Ectodermal cell (in vitro differentiated cells): ENCODE data around the gene SNX30.

Experiments used
- H3K27ac ChIP-seq: 2 replicates; pipeline ENCODE4 v1.7.0; 2013; ENCODE audit warnings: mild to moderate bottlenecking, low read depth, low read length; ENCODE audit not compliant: insufficient read depth, poor library complexity, severe bottlenecking
- H3K27me3 ChIP-seq: 2 replicates; pipeline ENCODE4 v1.7.0; 2013; ENCODE audit warnings: mild to moderate bottlenecking, low read length; ENCODE audit not compliant: insufficient read depth, control insufficient read depth, poor library complexity, severe bottlenecking
- H3K36me3 ChIP-seq: one replicate; pipeline ENCODE4 v1.7.0; 2013; ENCODE audit warnings: low read length; ENCODE audit not compliant: control insufficient read depth, insufficient read depth
- H3K4me1 ChIP-seq: one replicate; pipeline ENCODE4 v1.7.0; 2013; ENCODE audit warnings: low read length; ENCODE audit not compliant: control insufficient read depth, insufficient read depth
- H3K4me3 ChIP-seq: 2 replicates; pipeline ENCODE4 v1.7.0; 2013; ENCODE audit warnings: low read depth, low read length, control low read depth; ENCODE audit not compliant: insufficient read depth
- H3K9me3 ChIP-seq: 2 replicates; pipeline ENCODE4 v1.7.0; 2013; ENCODE audit warnings: mild to moderate bottlenecking, low read length, moderate library complexity; ENCODE audit not compliant: control insufficient read depth
- WGBS, 2 experiments: methylation state at CpG; one replicate each; pipeline ENCODE4 v1.1.7; 2013; ENCODE audit warnings: missing lambda C conversion rate in 2 of 2; 5-methylcytosine and 5-hydroxymethylcytosine counted together

Gene SNX30

DNA sequence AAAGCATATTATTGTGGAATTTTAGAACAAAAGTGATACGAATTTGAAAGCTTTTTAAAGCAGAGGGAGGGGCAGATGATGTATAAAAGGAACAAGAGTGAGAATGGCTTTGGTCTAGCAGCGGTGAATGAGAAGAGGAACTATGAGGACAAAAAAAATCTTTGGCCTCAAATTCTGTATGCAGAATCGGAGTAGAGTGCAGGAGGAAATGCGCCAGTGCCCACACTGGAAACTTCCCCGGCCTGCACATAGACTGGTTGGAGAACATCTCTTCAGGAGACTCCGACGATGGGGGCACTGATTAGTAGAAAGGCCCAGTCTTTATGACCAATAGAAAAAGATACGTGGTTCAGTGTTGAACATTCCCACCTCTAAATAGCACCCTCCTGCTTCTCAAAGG, 88.8 kb downstream of the SNX30 start:
- peaks cover 9% of the 10 kb centered on the region for H3K36me3 ChIP-seq
- H3K27me3 ChIP-seq = no peaks in the 10 kb centered on the region
- 87 to 92% methylated on average over 8 of the region's 8 CpGs for WGBS, 2 experiments
- H3K27ac ChIP-seq = no peak overlapping the region
- no peaks in the 10 kb centered on the region for H3K4me1 ChIP-seq
- H3K9me3 ChIP-seq = no peaks in the 10 kb centered on the region
- H3K4me3 ChIP-seq = no peak overlapping the region

DNA sequence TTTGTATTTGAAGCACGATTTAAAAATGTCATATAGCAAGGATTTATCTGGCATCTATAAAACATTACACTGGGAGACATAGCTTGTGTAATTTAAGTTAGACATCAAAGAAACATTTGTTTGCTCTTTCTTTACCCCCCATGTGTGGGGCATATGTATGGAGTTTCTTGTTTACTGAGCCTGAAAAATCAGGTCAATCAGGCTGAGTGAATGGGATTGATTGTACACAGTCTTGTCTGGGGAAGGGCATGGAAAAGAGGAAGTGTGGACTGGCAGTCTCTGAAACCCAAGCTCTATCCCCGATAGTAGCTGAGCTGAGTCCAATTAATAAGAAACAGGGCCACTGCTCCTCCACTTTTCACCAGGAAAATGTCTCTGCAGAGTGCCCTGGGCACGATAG, 90.7 kb downstream of the SNX30 start:
- Histone ChIP-seq H3K4me1 (peaks cover 4% of the 10 kb centered on the region), H3K27me3 (no peaks in the 10 kb centered on the region), H3K36me3 (peaks cover 9% of the 10 kb centered on the region), H3K27ac (no peak overlapping the region), H3K9me3 (no peaks in the 10 kb centered on the region), H3K4me3 (no peak overlapping the region)
- WGBS, 2 experiments = 95% methylated on average over 2 to 3 of the region's 3 CpGs

DNA sequence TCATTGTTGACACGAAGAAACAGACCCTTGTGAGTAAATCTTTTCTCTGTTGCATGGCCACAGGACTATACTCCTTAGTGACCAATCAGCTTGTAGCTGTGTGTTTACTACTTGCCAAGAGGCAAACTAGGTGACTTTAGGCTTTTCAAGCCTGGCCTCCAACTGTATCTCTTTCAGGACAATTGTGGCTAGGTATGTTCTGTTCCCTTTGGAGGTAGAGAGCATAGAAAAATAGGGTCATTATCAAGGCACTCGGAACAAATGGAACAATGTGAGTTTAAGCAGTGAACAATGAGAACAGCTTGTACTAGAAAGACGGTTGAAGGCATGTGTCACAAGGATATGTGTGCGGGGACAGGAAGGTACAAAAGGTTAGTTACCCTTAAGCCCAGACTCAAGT, 92.0 kb downstream of the SNX30 start:
- Histone ChIP-seq H3K36me3 (peaks cover 6% of the 10 kb centered on the region), H3K4me1 (peaks cover 8% of the 10 kb centered on the region), H3K9me3 (no peaks in the 10 kb centered on the region), H3K4me3 (no peak overlapping the region), H3K27me3 (no peaks in the 10 kb centered on the region), H3K27ac (no peak overlapping the region)
- 82 to 85% methylated on average over 4 of the region's 4 CpGs for WGBS, 2 experiments

DNA sequence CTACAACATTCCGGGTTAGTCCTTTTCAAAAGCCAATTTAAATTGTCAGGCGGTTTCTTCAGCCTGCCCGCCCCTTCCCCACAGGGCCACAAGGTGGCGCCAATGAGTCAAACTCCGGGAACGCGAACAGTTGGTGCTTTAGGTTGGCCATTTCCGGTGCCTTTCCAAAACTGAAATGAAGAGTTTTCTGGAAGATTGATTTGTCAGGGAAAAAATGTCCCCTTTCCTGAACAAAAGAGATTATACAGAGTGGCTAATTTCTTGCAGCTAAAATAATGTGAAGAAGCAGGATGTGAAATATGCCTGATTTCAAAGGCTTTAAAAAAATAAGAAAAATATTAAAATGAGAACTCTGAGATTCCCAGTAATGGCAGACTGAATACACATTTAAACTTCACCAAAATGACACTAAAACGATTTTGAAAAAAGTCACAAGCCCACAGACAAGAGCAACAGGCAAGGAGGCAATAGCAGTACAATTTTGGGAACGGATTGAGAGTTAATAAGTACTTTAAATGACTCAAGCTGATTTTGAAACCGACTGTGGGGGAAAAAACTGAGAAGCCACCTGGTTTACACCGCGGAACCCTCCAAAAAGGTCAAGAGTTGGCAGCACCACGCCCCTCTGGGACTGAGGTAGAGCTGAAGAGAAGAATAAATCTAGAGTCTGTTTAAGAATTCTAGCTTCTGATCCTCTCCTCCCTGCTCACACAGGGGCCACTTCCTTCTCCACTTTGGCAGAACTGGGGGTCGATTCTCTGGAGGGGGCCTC, 94.4 kb downstream of the SNX30 start:
- Histone ChIP-seq H3K27me3 (no peaks in the 10 kb centered on the region), H3K36me3 (no peaks in the 10 kb centered on the region), H3K4me1 (peaks cover 19% of the 10 kb centered on the region), H3K27ac (no peak overlapping the region), H3K9me3 (no peaks in the 10 kb centered on the region), H3K4me3 (no peak overlapping the region)
- 43 to 45% methylated on average over 15 of the region's 15 CpGs for WGBS, 2 experiments

DNA sequence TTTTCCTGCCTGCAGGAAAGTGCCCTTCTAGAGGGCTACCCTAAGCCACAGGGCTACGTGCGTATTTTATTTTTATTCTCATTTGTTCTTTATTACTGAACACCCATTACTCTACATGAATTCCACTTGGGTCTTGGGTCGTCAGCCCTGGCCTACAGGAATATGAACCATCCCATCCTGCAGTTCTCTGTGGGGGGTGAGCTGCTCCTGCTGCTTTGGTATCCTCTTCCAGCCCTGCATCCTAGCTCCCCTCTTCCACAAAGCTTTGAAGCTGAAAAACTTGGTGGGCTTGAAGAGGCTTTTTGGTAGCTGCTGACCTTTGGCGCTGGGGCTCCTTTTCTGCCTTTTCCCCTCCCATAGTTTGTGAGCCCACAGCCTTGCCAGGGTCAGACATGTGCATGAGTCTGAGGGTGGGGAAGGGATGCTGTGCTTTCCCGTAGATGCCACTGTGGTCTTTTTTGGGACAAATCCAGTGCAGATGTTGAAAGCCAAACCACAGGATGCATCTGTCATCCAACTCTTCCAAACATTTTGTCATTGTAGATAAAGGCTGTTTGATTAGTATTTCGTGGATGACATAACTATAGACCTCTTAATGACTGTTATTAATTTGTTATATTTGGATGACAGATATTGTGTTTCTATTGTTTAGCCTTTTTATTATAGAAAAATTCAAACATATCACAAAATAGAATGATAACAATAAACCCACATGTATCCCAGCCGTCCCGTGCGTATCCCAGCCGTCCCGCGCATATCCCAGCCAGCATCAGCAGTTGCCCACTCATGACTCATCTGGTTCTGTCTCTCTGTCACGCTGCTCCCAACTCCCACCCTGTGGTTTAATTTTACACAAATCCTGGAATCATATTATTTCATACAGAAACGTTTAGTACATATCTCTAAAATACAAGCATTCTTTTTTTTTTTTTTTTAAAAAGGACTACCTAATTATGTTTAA, 96.2 kb downstream of the SNX30 start:
- peaks cover 19% of the 10 kb centered on the region for H3K4me1 ChIP-seq
- H3K27me3 ChIP-seq = no peaks in the 10 kb centered on the region
- no peak overlapping the region for H3K27ac ChIP-seq
- H3K9me3 ChIP-seq = no peaks in the 10 kb centered on the region
- no peak overlapping the region for H3K4me3 ChIP-seq
- no peaks in the 10 kb centered on the region for H3K36me3 ChIP-seq
- WGBS, 2 experiments = 87 to 88% methylated on average over 12 to 13 of the region's 14 CpGs

DNA sequence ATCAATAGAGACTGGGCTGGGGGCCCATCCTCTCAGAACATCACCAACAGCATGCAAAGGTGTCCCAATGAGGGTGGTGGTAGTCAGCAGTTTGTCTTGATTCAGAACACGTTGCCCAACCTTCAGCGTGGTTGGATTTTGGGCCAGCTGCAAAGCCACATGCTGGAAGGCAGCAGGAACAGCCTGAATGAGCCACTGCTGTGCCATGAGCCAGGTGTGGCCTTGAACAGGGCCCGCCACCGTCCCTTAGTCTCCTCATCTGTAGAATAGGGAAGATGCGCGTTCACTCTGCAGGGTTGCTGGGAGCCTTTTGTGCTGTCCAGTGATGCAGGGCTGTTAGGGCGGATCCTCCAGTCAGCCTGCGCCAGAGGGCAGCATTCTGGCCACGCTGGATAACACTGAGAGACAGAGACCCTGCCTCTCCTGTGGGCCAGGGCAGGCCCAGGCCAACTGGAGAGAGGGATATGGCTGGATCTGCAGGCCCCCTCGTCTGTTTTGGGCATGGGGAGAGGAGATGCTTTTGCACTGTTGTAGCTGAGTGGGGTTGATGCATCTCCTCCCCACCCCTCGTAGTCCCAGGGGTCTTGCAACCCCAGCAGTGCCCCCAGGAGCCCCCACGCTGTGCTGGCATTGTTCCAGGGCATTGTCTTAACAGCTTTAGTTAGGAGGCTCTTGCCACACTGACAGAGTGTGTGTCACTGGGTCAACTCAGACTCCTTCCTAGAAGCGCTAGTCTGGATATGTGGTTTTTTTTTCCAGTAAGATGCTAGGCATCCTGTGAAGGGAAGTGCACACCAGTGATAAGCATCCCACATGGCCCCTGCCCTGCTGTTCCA, 98.0 kb downstream of the SNX30 start:
- peak overlapping the region; percentile 16 for H3K27ac ChIP-seq

DNA sequence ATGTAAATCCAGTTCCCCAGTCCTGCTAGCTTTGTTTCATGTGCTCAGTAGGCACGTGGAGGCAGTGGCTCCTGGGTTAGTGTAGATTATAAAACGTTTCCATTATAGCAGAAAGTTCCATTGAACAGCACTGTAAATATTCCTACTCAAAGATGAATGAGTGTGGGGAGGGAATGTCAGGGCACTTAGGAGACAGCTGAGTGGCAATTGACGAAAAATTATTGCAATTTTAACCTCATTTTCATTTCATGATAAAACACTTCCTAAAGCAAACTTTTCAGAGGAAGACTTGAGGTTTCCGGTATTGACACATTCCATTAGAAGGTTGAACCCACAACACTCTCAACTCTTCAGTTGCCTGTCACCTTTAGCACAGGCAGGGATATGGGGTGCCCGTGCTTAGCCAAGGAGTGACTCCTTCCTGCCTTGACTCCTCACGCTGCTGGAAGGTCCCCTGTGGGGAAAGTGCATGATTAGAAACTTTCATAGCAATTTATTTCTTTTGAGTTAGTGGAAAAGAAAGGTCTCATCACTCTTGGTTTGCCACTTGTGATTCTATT, 98.9 kb downstream of the SNX30 start:
- H3K36me3 ChIP-seq = no peaks in the 10 kb centered on the region
- no peaks in the 10 kb centered on the region for H3K27me3 ChIP-seq
- WGBS, 2 experiments = 92 to 93% methylated on average over 6 of the region's 6 CpGs

More for the DNA sequence above, 98.0 kb downstream of the SNX30 start:
- no peaks in the 10 kb centered on the region for H3K27me3 ChIP-seq
- peaks cover 19% of the 10 kb centered on the region for H3K4me1 ChIP-seq
- H3K9me3 ChIP-seq = no peaks in the 10 kb centered on the region
- H3K4me3 ChIP-seq = no peak overlapping the region
- WGBS, 2 experiments = 64 to 71% methylated on average over 13 of the region's 13 CpGs
- H3K36me3 ChIP-seq = no peaks in the 10 kb centered on the region

DNA sequence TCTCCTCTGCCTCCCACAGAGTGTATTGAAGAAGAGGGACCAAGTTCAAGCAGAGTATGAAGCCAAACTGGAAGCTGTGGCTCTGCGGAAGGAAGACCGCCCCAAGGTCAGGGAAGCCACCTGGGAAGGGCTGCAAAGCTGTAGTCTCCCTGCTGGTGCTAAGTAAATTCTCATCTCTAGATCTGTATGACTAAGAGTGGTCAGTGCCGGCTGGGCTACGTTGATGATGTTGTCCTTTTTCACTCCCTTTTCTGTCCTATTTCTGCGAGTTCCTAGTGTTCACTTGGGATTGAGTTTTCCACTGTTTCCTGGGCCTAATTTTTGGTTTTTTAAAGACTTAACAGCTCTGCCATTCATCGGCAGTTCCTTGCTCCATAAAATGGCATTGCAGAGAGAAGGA, 100.3 kb downstream of the SNX30 start:
- H3K9me3 ChIP-seq = no peaks in the 10 kb centered on the region
- no peak overlapping the region for H3K4me3 ChIP-seq
- WGBS, 2 experiments = 92 to 96% methylated on average over 6 of the region's 6 CpGs
- peaks cover 15% of the 10 kb centered on the region for H3K4me1 ChIP-seq
- H3K27me3 ChIP-seq = no peaks in the 10 kb centered on the region
- H3K27ac ChIP-seq = no peak overlapping the region
- H3K36me3 ChIP-seq = no peaks in the 10 kb centered on the region

More for the DNA sequence above, 98.9 kb downstream of the SNX30 start:
- no peak overlapping the region for H3K27ac ChIP-seq
- H3K9me3 ChIP-seq = no peaks in the 10 kb centered on the region
- H3K4me3 ChIP-seq = no peak overlapping the region
- peaks cover 19% of the 10 kb centered on the region for H3K4me1 ChIP-seq

DNA sequence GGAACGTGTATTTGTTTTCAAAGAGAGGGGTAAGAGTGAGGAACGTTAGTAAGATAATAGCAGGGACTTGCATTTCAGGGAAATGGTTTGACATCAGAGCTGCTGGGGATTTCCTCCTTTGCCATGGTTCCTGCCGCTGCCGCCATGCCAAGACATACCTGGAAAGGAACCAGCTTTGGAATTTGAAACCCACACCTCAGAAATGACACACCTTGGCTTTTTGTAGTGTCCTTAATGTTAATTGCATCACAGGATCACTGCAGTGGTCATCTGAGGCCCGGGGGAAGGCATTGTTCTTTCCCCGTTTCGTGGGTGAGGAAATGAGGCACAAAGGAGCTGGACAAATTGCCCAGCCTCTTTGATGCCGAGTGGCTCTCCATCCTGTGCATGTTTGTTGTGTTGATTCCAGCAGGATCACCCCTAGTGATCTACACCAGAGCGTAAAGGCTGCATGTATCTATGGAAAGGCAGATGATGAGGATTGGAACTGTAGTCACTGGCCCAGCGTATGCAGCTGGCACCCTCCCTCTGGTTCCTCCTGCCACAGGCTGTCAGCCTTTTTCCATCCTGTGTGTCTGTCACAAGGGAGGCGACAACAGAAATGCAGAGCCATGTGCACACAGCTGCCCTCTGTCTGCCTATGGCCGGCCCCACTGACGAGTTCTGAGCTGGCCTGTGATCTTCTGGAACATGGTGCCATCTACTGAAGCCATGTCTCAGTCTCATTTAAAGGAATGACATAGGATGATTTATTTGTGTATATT, 102.4 kb downstream of the SNX30 start:
- Histone ChIP-seq H3K9me3 (no peaks in the 10 kb centered on the region), H3K27ac (no peak overlapping the region), H3K4me1 (peaks cover 11% of the 10 kb centered on the region), H3K4me3 (no peak overlapping the region), H3K36me3 (no peaks in the 10 kb centered on the region), H3K27me3 (no peaks in the 10 kb centered on the region)
- WGBS, 2 experiments = 83 to 85% methylated on average over 13 of the region's 13 CpGs
